Measurements from ENCODE around the gene ZNF670.
"Not testable (repeated sequence)": the region's sequence is repeated elsewhere in the genome, so short reads cannot be mapped to it uniquely, and the experiment has no call there.

DNA sequence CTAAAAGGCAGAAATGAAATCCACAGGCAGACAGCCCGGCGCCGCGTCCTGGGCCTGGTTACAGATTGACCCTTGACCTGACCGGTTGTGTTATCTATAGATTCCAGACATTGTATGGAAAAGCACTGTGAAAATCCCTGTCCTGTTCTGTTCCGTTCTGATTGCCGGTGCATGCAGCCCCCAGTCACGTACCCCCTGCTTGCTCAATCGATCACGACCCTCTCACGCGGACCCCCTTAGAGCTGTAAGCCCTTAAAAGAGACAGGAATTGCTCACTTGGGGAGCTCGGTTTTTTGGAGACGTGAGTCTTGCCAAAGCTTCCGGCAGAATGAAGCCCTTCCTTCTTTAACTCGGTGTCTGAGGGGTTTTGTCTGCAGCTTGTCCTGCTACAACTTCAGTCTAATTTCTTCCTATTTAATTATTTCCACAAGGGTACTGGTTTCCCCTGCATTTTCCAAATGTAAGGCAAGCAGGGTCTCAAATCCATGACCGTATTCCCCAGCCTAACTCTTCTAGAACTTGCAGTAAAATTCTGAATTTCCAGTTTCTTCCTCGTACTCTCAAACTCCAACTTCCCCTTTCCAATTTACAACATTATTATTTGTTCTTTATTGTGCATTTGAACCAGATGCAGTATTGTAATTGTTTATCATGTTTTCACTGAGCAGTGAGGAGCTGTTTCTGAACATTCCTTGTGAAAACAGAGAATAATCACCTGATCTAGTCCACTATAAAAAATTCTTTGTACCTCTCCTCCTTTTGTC, 49.1 kb upstream of the ZNF670 start:
- TF ChIP-seq POLR2A (IDR thresholded peaks at IDR 0.05): not testable (repeated sequence)
- TF ChIP-seq, protein P1, sequence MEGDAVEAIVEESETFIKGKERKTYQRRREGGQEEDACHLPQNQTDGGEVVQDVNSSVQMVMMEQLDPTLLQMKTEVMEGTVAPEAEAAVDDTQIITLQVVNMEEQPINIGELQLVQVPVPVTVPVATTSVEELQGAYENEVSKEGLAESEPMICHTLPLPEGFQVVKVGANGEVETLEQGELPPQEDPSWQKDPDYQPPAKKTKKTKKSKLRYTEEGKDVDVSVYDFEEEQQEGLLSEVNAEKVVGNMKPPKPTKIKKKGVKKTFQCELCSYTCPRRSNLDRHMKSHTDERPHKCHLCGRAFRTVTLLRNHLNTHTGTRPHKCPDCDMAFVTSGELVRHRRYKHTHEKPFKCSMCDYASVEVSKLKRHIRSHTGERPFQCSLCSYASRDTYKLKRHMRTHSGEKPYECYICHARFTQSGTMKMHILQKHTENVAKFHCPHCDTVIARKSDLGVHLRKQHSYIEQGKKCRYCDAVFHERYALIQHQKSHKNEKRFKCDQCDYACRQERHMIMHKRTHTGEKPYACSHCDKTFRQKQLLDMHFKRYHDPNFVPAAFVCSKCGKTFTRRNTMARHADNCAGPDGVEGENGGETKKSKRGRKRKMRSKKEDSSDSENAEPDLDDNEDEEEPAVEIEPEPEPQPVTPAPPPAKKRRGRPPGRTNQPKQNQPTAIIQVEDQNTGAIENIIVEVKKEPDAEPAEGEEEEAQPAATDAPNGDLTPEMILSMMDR (IDR thresholded peaks at IDR 0.05): not testable (repeated sequence)

Measured in uterus (tissue), 2 donors.